Fibroblast of skin of left biceps (primary cell): Measurements from ENCODE around the gene MAGI3.
"Not testable (repeated sequence)": the region's sequence is repeated elsewhere in the genome, so short reads cannot be mapped to it uniquely, and the experiment has no call there.

Experiments used
- DNase-seq, 2 experiments: peaks; one replicate each; pipeline ENCODE4 v3.0.0-alpha.2; 2013; ENCODE audit warnings: low read depth in 2 of 2

MAGI3 gene

DNA sequence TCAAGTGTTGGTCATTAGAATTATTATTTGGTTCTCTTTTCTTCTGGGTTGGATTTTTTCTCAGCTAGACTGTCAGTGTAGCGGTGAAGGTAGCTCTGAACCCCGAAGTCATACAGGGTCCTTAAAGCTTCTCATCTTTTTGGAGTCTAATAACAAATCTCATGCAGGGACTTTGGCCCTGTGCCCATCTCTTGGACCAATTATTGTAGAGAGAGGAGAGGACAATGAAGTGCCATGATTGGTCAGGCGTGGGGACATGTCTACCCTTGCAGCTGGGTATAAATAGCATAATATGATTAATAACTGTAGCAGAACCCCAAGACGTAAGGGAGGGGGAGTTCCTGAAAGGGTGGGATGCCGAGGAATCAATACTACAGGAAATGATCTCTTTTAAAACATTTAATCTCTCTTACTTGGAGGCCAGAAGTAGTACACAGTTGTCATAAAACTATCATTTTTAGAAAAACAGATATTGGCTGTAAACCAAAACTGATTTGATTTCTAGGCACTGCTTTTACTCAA, 8.8 kb downstream of the MAGI3 start:
- DNase-seq, result no peak

DNA sequence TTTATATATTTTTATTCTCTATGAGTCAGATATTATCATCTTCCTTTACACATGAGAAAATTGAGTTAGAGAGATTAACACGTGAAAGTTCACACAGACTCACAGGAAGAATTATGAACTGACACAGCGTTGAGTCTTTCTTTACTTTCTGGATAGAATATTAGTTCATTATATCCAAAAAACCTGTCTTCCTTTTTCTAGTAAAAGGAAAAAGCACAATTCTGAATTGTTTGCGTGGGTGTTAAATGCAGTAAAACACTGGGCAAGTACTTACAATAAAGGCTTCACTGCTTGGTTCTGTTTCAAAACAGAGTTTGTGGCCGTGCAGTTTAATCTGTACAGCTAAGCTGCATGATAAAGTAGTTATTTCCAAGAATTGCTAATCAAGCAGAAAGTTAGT, 10.8 kb downstream of the MAGI3 start:
- DNase-seq, result no peak

DNA sequence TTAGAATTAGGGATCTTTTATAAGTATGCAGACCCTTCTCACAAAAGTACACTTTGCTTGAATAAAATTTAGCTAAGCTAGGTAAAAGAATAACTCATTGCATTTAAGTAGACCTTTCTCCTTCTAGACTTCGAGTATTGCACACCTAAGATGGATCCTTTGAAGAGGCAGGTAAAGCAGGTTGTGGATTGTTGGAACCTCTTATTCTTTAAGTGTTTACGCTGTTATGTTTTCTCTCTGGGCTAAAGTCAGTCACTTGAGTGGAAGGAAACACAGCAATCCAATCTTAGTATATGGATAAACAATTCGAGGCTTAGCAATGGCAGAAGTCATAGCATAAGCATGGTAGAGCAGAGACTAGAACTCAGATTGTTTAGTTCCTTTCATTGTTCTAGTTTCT, 11.4 kb downstream of the MAGI3 start:
- DNase-seq, result no peak

DNA sequence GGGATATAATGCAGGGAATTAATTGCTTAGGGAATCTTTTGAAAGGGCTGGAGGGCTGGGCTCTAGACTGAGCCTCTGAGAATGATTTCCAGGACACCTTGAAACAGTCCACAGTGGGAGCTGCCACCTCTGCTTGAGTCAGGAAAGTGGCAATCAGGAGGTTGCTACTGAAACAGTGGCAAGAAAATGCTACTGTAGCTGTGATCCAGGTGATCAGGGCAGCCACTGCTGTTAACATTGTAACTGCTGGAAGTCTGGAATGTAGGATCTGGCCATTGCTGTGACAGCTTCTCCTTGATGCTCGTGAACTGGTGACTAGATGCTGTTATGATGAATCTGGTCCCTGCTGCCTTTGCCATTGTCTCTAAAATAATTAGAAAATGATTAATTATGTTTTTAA, 12.8 kb downstream of the MAGI3 start:
- DNase-seq, result no peak

DNA sequence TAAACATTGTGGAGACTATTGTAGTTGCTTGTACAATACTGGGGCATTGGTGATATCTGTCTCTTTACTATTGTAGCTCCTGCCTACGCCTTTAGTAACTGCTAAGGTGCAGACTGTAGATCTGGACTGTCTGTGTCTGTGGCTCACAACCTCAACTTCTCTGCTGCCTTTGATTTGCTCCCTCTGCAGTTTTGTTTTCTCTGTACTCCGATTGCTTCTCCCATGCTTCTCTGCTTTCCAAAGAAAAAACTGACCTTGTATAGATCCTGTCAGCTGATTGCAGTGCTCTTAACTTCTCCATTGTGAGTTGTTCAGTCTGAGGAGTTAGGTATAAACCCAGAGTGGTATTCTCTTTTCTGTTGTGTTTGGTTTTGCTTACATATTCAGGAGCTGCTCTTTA, 15.3 kb downstream of the MAGI3 start:
- DNase-seq, result no peak

DNA sequence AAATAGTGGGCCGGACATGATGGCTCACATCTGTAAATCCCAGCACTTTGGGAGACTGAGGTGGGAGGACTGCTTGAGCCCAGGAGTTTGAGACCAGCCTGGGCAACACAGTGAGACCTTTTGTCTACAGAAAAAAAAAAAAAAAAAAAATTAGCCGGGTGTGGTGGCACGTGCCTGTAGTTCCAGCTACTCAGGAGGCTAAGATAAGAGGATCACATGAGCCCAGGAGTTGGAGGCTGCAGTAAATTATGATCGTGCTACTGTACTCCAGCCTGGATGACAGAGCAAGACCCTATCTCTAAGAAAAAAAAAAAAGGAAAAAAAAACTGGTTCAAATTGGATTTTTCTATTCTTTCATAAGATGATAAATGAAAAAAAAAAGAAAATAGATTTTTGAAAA, 15.8 kb downstream of the MAGI3 start:
- DNase-seq, result not testable (repeated sequence)

DNA sequence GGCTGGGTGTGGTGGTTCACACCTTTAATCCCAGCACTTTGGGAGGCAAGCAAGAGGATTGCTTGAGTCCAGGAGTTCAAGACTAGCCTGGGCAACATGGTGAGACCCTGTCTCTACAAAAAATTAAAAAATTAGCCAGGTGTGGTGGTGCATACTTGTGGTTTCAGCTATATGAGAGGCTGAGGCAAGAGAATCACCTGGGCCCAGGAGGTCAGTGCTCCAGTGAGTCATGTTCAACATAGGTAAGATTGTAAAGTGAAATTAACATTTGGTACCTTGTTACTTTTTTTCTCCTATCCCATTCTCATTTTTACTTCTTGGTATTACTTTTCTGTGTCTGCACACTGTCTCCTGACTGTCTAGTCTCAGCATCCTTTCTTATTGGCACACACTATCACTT, 19.0 kb downstream of the MAGI3 start:
- no peak for DNase-seq

DNA sequence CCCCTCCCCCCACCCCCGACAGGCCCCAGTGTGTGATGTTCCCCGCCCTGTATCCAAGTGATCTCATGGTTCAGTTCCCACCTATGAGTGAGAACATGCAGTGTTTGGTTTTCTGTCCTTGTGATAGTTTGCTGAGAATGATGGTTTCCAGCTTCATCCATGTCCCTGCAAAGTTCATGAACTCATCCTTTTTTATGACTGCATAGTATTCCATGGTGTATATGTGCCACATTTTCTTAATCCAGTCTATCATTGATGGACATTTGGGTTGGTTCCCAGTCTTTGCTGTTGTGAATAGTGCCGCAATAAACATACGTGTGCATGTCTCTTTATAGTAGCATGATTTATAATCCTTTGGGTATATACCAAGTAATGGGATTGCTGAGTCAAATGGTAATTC, 21.7 kb downstream of the MAGI3 start:
- not testable (repeated sequence) for DNase-seq

DNA sequence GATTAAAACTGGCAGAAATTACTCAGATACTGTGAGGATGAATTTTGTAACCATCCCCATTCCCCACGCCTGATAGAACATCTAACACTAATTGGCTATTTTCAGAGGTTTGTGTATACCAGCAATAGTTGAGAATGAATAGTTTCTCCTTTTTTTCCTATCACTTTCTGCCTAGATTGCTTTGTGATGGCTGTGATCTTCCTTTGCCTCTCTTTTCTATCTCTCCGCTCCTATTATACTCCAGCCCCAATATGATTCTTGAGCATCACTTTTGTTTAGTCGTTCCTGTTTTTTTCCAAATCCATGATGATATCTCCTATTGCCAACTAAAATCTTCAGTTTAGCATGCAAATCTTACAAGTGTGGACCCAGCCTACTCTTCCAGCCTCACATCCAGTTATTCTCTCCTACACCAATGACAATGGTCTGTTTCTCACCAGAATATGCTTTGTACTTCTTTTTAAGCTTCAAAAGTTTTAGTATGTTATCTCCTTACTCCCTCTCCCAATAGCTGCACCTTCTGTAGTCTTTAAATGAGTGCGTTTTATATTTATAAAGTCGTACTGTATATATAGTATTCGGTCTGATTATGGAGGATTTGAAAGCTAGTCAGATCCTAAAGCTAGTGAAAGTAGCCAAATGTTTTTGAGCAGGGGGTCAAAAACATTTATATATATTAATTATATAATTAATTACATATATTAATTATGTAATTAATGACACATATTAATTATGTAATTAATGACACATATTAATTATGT, 25.2 kb downstream of the MAGI3 start:
- DNase-seq, result no peak

DNA sequence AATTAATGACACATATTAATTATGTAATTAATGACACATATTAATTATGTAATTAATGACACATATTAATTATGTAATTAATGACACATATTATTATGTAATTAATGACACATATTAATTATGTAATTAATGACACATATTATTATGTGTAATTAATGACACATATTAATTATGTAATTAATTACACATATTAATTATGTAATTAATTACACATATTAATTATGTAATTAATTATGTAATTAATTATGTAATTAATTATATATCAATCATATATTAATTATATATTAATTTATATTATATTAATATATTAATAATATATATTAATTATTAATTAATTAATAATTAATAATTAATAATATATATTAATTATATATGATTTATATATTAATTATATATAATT, 25.8 kb downstream of the MAGI3 start:
- DNase-seq, result not testable (repeated sequence)

DNA sequence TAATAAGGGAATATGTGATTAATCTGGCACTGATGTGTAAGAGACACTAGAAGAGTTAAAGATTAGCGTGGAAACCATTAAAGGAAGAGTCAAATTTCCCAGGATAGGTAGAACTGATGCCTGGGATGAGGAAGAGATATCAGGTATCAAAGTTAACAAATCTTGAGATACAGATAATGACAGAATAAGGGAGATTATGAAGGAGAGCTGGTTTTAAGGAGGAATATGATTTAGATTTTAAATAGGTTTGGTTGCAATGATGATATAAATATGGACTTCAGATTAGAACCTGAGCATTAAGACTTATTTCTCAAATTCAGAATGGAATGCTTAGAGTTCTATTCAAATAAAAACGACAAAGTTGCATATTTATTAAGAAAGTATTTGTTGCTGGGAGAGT, 26.2 kb downstream of the MAGI3 start:
- DNase-seq, result no peak

DNA sequence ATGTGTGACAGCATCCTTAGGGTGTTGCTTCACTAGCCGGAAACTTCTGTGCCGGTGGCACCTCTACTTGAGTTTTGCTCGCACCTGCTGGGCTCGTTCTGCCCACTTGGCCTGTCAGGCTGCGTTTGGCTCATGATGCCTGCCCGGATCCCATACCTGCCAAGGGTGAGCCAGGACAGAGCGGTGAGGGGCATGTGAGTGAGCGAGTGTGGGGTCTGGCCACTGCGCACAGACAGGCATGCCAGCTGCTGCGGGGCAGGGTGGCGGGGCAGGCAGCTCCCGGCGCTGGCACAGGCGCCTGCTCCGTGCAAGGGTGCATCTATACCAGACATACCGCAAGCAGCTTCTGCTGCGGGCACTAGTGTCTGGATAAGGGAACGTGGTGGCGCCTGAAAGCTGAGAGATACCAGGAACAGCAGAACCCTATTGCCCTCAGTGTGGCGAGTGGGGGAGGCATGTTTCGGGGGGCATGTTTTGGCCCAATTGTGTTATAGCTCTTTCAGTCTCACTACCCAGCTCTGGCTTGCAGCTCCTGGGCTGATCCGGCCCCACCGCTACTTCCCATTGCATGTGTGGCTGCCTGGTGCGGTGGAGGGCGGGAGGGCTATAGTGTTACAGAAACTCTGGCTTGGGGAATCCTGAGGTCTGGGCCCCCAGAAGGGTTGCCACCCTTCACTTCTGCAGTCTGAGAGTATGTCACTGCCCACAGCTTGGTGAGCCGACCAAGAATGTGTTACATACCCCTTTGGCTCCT, 32.2 kb downstream of the MAGI3 start:
- DNase-seq, result no peak

DNA sequence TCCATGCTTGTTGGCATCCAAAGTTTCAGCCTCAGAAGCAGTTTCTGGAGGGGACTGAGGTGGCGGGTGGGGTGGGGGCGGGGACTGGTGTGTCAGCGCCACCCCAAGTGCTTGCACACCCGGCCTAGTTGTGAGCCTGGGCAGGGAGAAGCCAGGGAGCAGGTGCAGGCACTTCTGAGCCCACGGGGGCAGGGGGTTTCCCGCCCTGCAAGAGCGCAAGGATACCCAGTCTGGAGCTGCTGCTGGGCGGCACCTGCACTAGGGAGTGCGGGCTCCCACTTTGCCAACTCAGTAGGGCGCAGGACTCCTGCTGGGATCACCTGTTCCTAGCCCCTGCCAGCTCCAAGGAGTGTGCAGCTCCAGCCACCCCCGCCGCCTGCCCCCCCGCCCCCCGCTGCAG, 33.5 kb downstream of the MAGI3 start:
- DNase-seq, result no peak

DNA sequence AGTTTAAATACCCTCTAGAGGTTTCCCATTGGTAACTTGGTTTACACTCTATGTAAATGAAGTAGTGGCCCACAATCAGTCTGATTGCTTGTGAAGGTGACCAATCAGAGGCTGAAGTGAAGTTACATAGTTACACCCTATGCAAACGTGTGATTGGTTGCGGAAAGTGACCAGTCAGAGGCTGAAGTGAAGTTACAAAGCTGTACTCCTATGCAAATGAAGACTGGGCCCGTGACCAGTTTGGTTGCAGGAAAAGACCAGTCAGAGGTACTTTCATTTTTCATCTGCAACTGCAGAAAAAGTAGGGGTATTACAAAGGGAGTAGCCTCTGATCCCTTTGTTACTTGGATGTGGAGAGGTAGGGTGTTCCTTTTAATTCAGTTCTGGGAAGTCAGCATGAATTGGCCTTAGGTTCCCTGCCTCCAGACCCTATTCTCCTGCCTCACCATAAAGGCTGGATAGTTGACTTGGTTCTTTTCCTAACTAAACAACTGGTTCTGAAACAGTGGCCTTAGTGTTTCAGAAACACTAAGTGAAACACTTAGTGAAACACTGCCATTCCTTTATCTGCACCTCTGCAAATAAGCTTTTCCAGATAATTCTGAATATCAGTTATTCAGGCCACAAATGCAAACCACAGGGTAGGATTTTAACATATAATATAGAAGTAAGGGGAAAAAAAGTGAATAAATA, 39.3 kb downstream of the MAGI3 start:
- no peak for DNase-seq

DNA sequence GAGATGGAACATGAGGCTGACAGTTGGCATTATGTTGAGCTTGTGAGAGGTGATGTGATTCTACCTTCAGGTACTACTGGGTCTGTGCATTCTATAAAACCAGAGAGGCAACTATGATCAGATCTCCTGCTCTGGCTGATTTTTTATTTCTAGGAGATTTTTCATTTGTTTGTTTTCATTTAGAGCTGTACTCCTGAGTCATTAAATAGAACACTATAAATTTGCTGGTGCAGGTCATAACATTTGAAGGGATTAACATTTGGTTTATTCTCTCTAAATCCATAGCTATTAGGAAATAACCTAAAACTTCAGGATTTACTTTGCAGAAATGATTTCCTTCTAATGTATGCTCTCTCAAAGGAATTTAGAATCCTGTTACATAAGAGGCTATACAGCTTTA, 42.9 kb downstream of the MAGI3 start:
- no peak for DNase-seq

DNA sequence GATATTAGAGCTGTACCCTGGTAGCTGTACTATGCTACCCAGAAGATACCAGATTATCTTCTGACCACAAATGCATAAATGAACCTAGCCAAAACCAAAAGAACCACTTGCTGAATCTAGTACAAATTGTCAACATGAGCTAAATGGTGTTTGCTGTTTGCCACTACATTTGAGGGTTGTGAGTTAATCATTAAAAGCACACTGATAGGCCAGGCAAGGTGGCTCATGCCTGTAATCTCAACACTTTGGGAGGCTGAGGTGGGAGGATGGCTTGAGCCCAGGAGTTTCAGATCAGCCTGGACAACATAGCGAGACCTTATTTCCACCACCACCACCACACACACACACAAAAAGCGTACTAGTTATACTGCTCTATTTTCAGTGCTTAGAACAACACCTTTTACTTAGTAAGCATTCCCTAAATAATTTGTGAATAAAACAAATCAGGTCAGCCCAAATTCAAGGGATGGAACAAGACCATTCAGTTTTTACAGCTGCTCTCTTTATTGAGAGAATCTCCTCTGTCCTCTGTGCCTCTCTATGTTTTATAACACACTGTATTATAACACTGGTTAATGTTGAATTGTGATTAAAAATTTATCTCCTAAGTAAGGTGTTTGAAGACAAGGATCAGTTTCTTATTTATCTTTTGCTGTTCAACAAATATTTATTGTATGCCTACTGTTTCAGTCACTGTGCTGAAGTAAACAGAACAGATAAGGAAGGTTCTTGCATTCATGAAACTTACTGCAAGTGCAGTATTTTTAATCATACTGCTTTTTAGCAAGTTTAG, 44.0 kb downstream of the MAGI3 start:
- no peak for DNase-seq

DNA sequence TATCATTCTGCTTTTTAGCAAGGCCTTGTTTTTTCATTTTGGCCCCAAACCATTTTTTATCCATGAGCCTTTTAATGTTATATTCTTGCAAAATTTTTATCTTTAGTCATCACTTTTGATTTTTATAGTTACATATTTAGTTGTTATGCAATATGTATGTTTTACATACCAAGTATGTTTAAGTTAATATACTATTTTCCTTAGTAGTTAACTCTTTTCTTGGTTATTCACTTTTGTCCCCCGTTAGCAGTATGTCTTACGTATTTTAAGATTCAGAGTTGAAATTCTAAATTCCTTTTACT, 44.5 kb downstream of the MAGI3 start:
- no peak for DNase-seq

DNA sequence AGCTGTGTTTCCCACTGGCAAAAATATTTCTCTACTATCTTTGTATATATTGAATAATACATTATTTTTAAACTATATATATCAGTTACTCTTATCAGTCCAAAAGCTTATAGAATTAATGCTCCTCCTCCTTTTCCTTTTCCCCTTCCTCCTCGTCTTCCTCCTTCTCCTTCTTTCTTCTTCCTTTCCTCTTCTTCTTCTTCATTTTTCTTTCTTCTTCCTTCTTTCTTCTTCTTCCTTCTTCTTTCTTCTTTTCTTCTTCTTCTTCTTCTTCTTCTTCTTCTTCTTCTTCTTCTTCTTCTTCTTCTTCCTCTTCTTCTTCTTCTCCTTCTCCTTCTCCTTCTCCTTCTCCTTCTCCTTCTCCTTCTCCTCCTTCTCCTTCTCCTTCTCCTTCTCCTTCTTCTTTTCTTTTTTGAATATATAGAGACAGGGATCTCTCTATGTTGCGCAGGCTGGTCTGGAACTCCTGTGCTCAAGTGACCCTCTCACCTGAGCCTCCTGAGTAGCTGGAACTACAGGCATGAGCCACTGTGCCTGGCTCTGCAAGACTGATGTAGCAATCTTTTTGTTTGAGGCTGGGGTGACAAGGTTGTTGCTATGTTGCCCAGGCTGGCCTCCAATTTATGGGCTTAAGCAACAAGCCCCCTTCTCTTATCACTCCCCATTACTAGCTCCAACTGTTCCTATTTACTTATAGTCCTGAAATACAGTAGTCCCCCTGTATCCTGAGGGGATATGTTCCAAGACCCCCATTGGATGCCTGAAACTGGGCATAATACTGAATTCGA, 47.4 kb downstream of the MAGI3 start:
- no peak for DNase-seq

DNA sequence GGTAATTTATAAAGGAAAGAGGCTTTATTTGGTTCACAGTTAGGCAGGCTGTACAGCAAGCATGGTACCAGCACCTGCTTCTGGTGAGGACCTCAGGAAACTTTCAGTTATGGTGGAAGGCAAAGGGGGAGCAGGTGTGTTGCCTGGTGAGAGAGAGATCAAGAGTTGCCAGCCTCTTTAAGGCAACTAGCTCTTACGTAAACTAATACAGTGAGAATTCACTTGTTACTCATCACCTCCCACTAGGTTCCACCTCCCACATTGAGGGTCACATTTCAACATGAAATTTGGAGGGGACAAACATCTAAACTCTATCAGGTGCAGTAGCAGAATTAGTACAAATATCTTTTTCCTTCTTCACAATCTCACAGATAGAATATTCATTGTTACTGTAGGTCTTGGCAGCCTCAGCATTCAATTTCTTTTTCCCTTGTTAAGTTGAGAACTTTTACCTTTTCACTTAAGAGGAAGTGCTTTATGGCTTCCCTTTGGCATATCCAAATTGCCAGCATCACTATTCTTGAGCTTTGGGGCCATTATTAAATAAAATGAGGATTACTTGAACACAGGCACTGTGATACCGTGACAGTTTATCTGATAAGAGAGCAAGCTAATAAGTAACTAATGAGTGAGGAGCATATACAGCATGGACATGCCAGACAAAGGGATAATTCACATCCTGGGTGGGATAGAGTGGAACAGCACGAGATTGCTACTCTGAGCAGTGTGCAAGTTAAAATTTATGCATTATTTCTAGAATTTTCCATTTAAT, 48.4 kb downstream of the MAGI3 start:
- DNase-seq, result no peak

DNA sequence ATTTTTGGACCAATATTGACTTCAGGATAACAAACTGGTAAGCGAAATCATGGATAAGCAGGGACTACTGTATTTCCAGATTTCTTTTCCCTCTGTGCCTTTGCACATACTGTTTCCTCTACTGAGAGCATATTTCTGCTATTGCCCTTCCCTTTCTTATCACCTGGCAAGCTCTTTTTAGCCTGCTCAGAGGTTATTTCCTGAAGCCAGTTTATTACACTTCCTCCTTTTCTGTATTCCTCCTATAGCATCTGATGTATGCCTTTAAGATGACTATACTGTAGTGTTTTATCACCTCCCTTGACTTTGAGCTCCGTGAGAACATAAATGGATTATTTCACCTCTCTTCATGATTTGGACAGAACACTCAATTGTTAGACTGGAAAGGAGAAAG, 49.0 kb downstream of the MAGI3 start:
- no peak for DNase-seq
